CD4-positive, alpha-beta T cell treated with Interleukin-15 for 4 hours (primary cell): Measurements from ENCODE around the gene SZRD1.
A peak's percentile ranks its signal among the peaks of the same experiment; 100 is the strongest.
"Not testable (repeated sequence)": the region's sequence is repeated elsewhere in the genome, so short reads cannot be mapped to it uniquely, and the experiment has no call there.

Experiments
- DNase-seq: peaks from one replicate; pipeline ENCODE4 v3.0.0-alpha.2; 2020; ENCODE audit warnings: low spot score

The SZRD1 gene, protein sequence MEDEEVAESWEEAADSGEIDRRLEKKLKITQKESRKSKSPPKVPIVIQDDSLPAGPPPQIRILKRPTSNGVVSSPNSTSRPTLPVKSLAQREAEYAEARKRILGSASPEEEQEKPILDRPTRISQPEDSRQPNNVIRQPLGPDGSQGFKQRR

DNA sequence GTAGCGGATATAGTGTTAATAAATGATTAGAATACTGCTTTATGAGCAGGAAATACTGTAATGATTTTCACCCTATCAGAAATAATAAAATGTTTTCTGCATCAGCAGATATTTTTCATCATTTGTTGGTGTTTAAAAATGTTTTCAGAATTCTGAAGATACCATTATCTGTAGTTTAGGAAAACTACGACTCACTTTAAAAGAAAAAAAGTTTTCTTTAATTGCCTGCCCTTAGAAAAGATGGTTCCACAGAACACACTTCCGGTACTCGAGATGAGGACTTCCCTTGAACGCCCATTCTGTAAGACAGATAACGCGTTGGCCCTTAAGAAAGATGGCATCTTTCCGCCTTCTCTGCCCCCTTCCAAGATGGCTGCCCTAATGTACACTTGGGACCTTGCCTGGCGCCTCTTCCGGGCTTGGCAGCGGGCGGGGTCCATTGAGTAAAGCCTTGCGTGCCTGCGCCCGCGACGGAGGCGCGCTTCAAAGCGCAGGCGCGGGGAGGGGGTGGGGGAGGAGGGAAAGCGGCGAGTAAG, at the start of gene SZRD1:
Gene SZRD1 (plus strand): TSS at position 521 of the 536 bp plus-strand sequence. CDS start 16 bp downstream, outside the sequence.
- DNase-seq: peak; percentile 99

DNA sequence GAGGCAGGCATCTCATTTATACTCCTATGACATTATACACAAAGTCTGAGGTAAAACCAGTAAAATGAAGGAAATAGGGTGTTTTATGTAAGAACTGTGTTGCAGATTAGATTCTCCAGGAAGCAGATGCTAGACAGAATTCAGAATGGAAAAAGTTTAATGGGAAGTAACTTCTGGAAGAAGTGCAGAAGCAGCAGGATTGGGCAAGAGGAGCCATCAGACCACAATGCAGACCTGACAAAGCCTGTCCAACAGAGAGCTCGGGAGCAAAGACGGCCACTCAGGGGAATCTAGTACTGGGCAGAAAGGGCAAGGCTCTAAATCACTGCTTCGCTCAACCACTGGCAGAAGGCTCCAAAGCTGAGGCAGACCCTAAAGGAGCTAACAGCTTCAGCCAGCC, 48.5 kb upstream of the SZRD1 start:
- no peak for DNase-seq

DNA sequence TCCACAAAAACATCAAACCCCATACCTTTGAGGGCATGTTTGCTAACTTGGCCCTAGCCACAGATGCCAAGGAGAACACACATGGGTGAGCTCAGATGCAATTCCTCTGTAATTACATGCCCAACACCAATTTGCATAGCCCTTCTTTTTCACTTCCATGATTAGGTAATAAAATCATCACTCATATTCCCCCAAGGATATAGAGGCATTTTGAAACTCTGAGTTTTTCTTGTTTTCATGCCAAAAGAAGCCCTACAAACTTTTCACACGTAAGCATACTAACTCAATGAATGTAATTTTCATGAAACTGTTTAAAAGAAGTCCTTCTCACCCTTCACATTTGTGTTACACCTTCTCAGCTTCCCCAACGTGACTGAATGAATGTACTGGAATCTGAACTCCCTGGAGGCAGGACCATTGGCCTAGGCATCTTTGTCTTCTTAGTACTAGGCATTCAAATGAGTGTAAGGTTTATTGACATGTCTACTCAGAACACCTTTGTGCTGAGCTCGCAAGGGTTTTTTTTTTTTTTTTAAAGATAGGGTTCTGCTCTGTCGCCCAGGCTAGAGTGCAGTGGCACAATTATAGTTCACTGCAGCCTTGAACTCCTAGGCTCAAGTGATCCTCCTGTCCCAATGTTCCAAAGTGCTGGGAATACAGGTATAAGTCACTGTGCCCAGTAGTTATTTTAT, 45.7 kb upstream of the SZRD1 start:
- DNase-seq: no peak

DNA sequence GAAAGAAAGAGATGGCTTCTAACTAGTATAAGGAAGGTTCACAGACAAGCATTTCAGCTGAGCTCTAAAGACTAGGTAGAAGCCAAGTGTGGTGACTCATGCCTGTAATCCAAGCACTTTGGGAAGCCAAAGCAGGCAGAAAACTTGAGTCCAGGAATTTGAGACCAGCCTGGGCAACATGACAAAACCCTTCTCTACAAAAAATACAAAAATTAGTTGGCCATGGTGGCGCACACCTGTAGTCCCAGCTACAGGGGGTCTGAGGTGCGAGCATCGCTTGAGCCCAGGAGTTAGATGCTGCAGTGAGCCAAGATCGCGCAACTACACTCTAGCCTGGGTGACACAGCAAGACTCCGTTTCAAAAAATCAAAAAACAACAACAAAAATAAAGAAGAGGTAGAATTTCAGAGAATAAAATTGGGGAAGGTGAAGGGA, 42.6 kb upstream of the SZRD1 start:
- DNase-seq: no peak

DNA sequence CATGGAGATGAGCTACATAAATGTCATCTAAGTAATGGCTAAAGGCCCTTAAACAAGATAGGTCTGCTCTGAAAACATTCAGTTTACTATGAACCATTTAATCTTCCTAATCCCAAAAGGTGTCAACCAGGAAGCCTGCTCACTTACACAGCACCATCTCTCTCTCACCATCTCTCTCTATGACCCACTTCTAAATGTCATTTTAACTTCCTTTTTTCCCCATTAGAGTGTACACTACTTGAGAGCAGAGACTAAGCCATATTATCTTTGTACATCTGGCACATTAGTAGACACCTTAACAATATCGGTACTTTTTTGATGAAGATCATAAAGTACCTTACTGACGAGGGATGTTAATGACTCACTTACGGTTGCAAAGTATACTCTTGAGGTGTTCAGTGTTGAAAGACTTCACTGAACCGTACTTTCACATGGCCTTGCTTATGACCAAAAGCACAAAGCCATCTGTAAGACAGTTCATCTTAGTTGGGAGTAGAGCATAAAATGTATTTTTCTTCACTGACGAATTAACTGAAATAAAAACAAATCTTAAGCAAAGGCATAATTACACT, 40.1 kb upstream of the SZRD1 start:
- no peak for DNase-seq

DNA sequence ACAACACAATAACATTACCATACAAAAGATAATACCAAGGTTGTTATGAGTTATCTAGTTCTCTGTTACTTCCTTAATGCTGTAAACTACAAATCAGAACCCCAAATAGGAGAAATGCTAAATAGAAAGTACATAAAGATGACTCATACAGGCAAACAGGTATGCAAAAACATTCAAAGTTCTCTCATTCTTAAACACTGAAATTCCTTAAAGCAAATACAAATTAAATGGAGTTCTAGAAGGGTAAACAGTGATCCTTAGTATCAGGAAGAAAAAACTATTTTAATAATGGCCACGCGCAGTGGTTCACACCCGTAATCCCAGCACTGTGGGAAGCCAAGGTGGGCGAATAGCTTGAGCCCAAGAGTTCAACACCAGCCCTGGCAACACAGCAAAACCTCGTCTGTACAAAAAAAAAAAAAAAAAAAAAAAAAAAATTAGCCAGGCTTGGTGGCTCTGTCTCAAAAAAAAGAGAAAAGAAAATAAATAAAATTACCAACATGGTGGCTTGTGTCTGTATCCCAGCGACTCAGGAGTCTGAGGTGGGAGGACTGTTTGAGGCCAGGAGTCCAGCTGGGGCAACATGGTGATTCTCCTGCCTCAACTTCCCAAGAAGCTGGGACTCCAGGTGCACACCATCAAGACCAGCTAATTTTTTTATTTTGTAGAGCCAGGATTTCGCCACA, 32.2 kb upstream of the SZRD1 start:
- DNase-seq: no peak

DNA sequence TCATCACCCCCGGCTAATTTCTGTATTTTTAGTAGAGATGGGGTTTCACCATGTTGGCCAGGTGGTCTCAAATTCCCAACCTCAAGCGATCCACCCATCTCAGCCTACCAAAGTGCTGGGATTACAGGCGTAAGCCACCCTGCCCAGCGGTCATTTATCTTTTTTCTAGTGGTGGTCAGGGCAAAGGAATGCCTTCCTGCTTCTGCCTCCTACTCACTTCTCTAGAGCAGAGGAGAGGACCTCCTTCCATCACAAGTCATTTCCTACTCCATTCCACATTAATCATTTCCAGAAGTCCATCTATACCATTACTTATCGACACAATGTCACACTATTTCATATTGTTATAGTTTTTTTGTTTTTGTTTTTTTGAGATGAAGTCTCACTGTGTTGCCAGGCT, 28.1 kb upstream of the SZRD1 start:
- no peak for DNase-seq

DNA sequence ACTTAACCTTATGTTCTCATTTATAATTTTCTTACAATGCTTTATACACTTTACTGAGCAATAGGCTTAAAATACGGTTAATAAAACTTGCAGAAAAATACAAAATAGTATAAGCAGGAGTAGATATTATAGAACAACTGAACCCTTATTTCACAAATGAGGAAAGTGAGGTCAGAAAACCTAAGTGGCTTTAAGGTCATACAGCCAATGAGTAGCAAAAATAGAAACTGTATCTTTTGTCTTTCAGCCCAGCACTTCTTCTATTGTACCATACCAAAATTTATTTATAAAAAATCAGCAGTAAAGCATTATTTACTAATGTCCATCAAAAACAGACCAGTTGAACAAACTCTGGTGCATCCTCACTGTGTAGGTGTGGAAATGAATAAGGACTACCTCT, 26.4 kb upstream of the SZRD1 start:
- no peak for DNase-seq

DNA sequence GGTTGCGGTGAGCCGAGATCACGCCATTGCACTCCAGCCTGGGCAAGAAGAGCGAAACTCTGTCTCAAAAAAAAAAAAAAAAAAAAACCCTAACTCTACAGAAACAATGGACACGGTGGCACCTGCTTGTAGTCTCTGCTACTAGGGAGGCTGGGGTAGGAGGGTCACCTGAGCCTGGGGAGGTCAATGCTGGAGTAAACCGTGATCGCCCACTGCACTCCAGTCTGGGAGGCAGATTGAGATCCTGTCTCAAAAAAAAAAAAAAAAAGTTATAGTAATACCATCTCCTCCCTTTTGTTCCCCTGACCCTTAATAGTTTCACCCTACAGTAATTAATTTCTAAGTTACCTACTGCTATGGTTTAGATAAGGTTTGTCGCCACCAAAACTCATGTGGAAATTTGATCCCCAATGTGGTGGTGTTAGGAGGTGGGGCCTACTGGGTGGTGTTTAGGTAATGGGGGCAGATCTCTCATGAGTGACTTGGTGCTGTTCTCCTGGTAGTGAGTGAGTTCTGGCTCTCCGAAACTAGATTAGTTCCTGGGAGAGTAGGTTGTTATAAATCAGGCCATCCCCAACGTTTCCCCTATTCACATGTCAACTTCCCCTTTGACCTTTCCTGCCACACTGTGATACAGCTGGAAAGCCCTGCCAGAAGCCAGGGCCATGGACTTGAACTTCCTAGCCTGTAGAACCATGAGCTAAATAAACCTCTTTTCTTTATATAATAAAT, 24.5 kb upstream of the SZRD1 start:
- no peak for DNase-seq

DNA sequence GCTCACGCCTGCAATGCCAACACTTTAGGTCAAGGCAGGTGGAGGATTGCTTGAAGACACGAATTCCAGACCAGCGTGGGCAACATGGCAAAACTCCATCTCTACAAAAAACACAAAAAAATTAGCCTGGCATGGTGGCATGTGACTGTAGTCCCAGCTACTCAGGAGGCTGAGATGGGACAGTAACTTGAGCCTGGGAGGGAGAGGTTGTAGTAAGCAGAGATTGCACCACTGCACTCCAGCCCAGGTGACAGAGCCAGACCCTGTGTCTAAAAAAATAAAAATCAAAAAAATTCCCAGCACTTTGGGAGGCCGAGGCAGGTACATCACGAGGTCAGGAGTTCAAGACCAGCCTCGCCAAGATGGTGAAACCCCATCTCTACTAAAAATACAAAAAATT, 23.8 kb upstream of the SZRD1 start:
- not testable (repeated sequence) for DNase-seq

DNA sequence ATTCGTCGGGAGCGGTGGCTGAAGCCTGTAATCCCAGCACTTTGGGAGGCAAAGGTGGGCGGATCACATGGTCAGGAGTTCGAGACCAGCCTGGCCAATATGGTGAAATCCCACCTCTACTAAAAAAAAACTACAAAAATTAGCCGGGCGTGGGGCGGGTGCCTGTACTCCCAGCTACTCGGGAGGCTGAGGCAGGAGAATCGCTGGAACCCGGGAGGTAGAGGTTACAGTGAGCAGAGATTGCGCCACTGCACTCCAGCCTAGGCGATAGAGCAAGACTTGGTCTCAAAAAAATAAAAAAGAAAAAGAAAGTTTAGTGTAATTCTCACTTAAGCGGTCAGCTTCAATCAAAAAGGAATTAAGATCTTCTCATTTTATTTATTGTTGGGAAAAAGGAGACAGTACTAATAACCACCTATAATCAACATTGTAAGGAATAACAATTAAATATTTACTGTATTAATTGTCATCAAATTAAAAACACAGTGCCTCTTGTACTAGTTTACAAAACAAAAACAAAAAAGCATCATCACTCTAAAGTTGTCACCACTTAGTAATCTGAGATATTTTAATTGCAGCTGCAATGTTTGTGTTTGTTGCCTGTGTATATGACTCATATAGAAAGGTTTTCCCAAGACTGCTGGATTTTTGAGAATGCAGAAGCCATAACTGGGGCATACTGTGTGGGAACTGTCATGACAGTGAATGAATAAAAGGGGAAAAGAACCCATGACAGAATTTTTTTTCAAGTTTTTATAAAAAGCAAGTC, 18.4 kb upstream of the SZRD1 start:
- no peak for DNase-seq

DNA sequence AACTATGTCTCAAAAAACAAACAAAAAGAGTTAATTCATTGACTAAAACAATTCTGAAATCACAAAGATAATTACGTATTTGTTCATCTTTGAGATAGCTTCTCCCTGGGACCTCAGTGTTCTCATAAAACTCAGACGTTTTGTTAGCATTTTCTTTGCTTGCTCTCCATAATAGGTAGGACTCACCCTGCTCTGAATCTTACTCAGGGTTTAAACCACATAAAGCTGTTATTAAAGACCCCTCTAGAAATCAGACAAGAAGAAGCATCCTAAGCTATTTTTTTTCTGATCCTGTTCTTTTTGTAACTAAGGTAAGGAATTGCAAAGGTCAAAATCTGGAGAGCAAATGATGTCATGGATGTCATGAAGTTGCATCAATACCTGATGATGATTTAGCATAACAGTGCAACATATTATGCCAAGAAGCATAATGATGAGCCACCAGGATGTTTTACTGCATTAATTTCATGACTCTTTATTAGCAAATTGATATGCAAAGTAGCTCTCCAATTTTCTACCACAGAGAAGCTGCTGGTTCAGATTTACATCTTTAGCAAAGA, 17.1 kb upstream of the SZRD1 start:
- no peak for DNase-seq

DNA sequence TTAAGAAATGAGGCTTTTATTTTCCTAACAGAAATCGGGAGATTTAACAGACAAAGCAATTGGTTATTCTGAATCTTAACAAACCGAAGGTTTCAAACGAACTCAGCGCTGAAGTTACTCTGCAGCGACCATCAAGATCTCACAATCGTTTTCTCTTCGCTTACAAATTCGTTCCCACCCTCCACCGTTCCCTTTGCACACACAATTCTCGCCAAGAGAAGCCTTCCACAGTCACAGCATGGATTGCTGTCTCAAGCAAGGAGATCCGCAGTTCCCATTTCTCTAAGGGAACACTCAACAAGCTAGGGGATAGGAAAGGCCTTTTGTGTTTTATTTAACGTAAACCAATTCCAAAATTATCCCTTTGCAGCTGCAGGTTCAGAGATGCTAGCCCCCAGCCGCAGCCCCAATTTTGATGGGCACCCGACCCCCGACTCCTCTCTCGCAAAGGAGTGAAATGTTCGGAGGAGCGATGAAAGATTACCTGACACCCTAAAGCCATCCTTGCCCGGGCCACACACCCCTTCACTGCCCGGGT, 15.5 kb upstream of the SZRD1 start:
- no peak for DNase-seq

DNA sequence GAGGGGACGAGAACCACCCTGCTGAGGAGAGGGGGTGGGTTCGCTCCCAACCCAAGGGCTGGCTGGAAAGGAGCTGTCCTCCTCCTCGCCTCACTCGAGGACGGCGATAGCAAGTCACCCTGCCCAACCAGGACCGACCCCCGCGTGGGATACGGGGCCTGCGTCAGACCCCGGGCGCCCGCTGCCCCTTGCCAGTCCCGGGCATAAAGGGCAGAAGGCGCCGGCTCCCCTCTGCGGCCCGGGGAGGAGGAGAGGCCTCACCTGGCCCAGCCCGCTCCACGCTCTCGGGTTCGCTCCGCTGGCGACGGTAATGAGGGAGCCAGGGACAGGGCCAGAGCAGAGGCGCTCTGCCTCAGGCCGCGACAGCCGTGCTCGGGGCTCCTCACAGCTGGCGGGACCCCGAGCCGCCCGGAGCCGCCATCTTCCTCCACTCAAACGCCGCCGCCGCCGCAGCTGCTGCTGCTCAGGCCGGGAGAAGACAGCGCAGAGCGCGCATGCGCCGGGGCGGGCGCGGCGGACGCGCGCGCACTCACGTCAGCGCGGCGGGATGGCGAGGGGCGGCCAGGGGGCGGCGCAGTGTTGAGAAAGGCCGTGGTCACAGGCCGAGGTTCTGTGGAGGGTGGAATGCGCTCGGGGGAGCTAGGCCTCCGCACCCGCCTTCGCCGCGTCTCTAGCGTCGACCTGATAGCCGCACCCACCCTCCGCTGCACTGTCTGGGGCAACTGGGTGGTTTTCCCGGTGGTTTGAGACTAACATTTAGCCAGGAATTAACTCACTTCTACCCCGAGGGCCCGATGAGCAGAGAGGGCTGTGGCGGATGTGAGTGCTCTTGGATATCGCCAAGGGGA, 14.8 kb upstream of the SZRD1 start, which contains the start of gene FBXO42:
Gene FBXO42 (minus strand): TSS at position 487 of the 848 bp plus-strand sequence. CDS start 37,062 bp downstream, outside the sequence.
- DNase-seq: peak; percentile 93

DNA sequence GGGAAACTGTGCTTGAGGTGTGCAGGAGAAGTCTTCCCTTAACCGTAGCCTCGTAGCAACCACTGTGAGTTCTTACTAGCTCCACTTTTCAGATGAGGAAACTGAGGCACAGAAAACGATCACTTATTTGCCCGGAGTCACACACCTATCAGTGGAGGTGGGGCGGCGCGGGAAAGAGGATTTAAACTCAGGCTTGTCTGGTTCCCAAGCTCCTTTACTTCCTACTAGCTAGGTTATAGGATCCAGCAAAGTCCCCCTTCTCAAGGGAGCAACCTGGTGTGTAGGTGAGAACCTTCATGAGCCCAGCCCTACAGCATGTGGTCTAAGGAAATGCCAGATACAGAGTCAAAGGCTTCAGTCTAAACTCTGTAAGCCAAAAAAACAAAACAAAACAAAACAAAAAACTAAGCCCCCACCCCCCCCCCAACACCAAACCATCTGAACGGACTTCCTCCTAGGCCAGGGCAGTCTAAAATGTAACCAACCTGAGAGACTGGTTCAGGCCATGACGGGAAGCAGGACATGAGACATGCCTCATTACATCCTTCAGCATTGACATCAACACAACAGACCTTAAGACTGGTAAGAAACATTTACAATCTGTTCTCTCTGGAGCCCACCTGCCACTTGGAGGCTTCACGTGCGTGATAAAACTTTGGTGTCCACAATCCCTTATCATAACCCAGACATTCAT, 14.1 kb upstream of the SZRD1 start:
- no peak for DNase-seq

DNA sequence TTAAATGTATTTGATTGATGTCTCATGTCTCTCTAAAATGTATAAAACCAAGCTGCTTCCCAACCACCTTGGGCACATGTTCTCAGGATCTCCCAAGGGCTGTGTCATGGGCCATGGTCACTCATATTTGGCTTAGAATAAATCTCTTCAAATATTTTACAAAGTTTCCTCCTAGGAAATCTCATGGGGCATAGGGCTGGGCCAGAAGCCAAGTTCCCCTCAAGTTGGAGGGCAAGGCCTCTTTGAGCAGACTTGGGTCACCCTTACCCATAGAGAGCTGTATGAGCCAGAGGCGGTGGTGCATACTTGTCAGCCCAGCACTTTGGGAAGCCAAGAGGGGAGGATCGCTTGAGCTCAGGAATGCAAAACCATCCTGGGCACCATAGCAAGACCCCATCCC, 12.4 kb upstream of the SZRD1 start:
- DNase-seq: no peak

DNA sequence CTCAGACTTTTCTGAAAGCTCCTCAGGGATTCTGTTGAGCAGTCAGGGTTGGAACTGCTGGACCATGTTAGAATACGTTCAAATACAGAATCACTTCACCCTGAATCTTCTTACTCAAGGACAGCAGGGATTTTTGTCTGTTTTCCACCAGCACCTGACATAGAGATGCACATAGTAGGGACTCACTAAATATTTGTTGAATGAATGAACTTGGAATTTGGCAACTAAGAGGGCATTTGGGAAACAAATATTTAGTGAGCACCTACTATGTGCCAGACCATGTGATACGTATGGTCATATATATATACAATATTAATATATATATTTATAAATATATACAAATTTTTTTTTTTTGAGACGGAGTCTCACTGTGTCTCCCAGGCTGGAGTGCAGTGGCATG, 10.2 kb upstream of the SZRD1 start:
- DNase-seq: no peak

DNA sequence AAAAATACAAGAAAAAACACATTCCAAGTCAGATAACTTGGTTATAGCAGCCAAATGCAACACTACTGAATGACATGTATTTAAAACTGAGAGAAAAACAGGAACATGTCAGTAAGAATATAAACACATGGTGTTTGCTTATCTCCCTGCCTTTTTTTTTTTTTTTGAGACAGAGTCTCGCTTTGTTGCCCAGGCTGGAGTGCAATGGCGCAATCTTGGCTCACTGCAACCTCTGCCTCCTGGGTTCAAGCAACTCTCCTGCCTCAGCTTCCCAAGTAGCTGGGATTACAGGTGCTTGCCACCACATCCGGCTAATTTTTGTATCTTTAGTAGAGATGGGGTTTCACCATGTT, 1.9 kb upstream of the SZRD1 start:
- not testable (repeated sequence) for DNase-seq
